Measurements from ENCODE around the gene CPED1.

DNA sequence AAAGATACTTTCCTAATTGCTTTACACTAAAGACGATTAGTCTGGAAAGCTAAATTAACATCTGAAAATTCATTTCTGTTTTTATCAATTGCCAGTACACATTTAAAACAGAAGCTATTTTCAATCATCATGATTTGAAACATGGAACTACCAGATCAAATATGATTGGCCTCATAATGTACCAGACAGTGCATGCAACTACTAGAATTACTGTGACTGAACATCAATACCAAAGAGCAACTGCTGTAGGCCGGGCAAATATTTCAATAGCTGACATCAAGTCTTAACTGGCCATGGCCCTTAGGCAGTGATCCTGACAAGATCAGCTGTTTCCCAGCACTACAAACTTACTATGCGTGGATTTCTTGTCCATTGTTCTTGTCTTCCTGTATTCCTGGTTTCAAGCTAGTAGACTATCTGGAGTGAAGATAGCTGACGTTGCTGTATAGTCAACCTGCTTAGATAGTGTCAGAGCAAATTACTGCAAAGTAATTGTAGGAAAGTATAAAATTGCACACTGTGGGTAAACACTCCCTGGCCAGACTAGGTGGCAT is 318.6 kb downstream of the CPED1 start:
- TF ChIP-seq, protein P1, sequence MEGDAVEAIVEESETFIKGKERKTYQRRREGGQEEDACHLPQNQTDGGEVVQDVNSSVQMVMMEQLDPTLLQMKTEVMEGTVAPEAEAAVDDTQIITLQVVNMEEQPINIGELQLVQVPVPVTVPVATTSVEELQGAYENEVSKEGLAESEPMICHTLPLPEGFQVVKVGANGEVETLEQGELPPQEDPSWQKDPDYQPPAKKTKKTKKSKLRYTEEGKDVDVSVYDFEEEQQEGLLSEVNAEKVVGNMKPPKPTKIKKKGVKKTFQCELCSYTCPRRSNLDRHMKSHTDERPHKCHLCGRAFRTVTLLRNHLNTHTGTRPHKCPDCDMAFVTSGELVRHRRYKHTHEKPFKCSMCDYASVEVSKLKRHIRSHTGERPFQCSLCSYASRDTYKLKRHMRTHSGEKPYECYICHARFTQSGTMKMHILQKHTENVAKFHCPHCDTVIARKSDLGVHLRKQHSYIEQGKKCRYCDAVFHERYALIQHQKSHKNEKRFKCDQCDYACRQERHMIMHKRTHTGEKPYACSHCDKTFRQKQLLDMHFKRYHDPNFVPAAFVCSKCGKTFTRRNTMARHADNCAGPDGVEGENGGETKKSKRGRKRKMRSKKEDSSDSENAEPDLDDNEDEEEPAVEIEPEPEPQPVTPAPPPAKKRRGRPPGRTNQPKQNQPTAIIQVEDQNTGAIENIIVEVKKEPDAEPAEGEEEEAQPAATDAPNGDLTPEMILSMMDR (IDR thresholded peaks at IDR 0.05): no peak
- no peak for TF ChIP-seq POLR2A (IDR thresholded peaks at IDR 0.05)

Data from body of pancreas (tissue), 4 donors.